ENCODE measurements around the gene GSAP. TPM values are rescaled to one million over a fixed set of nuclear protein-coding genes. Genes with fewer than 3 reads are reported as not detected.

GSAP gene
- total and polyA plus RNA-seq, 9 of the 15 experiments (the other 6 are each of a cell fraction or from before 2014, with no cell fraction given): 0.13 TPM; not detected in 8

DNA sequence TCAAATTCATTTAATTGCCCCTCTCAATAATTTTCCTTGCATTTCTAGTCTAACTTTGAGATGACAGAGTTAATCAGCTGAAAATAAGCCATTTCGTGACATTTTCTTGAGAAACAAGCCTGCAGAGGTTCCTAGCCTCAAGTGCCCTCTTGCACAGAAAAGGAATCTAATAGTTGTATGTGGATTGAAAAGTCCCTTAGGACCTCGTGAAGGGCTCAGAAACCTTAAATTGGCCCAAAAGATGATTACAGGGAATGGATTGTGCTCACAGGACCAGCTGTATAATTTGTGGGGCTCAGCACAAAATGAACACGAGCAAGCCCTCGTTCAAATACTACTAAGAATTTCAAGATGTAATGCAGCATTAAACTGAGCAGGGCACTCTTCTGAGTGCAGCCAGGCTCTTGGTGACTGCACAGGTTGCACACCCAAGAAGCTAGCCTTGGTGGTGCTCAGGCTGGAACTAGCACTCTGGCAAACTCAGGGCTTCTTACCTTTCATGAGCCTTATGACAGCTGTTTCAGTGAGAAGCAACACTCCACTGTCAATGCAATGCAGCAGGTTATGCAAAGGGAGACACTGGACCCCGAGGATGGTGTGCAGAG, 102.2 kb downstream of the GSAP start:
- no peaks in the 10 kb centered on the region for H3K9me1 ChIP-seq (ENCODE audit: control insufficient read depth, insufficient read depth, low read length)
- no peaks in the 10 kb centered on the region for H3K79me2 ChIP-seq (ENCODE audit: control insufficient read depth, insufficient read depth, low read length)
- in situ Hi-C loops (cut with MboI) (no loop called here), intact Hi-C loops (cut with micrococcal nuclease) (no loop called here)
- FAIRE-seq (no peak), ATAC-seq (no peak), DNase-seq (ENCODE audit: extremely low read depth in 1 of 4, low spot score in 3 of 4) (no peak)
- no peaks in the 10 kb centered on the region for H3K4me1 ChIP-seq (replicated peaks in 1 of 2; ENCODE audit: control insufficient read depth in 2 of 2, insufficient read depth in 2 of 2, low read length in 2 of 2)
- H3K9me3 ChIP-seq (replicated peaks; ENCODE audit: control insufficient read depth, insufficient read depth, low read depth, low read length): no peaks in the 10 kb centered on the region
- no peaks in the 10 kb centered on the region for H3K36me3 ChIP-seq (ENCODE audit: control insufficient read depth, insufficient read depth, low read length)
- BruUV-seq (replicated peaks): no TSS peak
- H3K27me3 ChIP-seq (ENCODE audit: control insufficient read depth in 2 of 2, insufficient read depth in 2 of 2, low read length in 2 of 2): peaks cover 12 to 14% of the 10 kb centered on the region in 2 experiments; a peak in 4 of 5 replicates
- no peak overlapping the region for H3K4me3 ChIP-seq
- ChIA-PET CTCF (ENCODE audit: low intra/inter-chr PET ratio) (no interaction called here), POLR2A (no interaction called here)
- no peak overlapping the region for H2AFZ ChIP-seq (ENCODE audit: low read depth, low read length)
- no peak overlapping the region for H3K4me2 ChIP-seq (ENCODE audit: insufficient read depth, low read length)
- H3K9ac ChIP-seq (ENCODE audit: insufficient read depth in 1 of 2, low read depth in 2 of 2, low read length in 2 of 2): no peak overlapping the region
- TF ChIP-seq POLR2B (IDR thresholded peaks at IDR 0.05; ENCODE audit: low read depth, partially characterized antibody): no peak
- TF ChIP-seq FOXK2 (conservative IDR thresholded peaks at IDR 0.05 in 1 of 2, IDR thresholded peaks at IDR 0.05 in 1 of 2; ENCODE audit: low read depth in 2 of 2): no peak
- no peak for TF ChIP-seq MCM7 (IDR thresholded peaks at IDR 0.05)
- TF ChIP-seq CHD2 (IDR thresholded peaks at IDR 0.05; ENCODE audit: low read depth, low read length): no peak
- no peak for TF ChIP-seq L3MBTL2 (IDR thresholded peaks at IDR 0.05)
- TF ChIP-seq ZNF436 (CRISPR knock-in tag; IDR thresholded peaks at IDR 0.05): no peak
- TF ChIP-seq, protein P1, sequence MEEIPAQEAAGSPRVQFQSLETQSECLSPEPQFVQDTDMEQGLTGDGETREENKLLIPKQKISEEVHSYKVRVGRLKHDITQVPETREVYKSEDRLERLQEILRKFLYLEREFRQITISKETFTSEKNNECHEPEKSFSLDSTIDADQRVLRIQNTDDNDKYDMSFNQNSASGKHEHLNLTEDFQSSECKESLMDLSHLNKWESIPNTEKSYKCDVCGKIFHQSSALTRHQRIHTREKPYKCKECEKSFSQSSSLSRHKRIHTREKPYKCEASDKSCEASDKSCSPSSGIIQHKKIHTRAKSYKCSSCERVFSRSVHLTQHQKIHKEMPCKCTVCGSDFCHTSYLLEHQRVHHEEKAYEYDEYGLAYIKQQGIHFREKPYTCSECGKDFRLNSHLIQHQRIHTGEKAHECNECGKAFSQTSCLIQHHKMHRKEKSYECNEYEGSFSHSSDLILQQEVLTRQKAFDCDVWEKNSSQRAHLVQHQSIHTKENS (CRISPR knock-in tag; IDR thresholded peaks at IDR 0.05): no peak
- no peak for TF ChIP-seq RFX1 (IDR thresholded peaks at IDR 0.05)
- TF ChIP-seq PHTF2 (CRISPR knock-in tag; IDR thresholded peaks at IDR 0.05): no peak
- TF ChIP-seq, protein P2, sequence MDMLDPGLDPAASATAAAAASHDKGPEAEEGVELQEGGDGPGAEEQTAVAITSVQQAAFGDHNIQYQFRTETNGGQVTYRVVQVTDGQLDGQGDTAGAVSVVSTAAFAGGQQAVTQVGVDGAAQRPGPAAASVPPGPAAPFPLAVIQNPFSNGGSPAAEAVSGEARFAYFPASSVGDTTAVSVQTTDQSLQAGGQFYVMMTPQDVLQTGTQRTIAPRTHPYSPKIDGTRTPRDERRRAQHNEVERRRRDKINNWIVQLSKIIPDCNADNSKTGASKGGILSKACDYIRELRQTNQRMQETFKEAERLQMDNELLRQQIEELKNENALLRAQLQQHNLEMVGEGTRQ (CRISPR knock-in tag; IDR thresholded peaks at IDR 0.05): no peak
- TF ChIP-seq, protein P3, sequence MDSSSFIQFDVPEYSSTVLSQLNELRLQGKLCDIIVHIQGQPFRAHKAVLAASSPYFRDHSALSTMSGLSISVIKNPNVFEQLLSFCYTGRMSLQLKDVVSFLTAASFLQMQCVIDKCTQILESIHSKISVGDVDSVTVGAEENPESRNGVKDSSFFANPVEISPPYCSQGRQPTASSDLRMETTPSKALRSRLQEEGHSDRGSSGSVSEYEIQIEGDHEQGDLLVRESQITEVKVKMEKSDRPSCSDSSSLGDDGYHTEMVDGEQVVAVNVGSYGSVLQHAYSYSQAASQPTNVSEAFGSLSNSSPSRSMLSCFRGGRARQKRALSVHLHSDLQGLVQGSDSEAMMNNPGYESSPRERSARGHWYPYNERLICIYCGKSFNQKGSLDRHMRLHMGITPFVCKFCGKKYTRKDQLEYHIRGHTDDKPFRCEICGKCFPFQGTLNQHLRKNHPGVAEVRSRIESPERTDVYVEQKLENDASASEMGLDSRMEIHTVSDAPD (CRISPR knock-in tag; IDR thresholded peaks at IDR 0.05): no peak
- H3K27ac ChIP-seq (ENCODE audit: extremely low read depth, low read depth, low read length): no peak overlapping the region
- no peaks in the 10 kb centered on the region for H4K20me1 ChIP-seq (replicated peaks; ENCODE audit: control insufficient read depth, insufficient read depth, low read length)
- WGBS (ENCODE audit: insufficient coverage, low coverage, missing lambda C conversion rate): 1% methylated on average over 5 of the region's 5 CpGs
